ENCODE data around the gene NRXN3.

NRXN3 gene

GRCh38 chr14:78849952-78850351 is 679.8 kb downstream of the NRXN3 start:
- no peak for DNase-seq

DNA sequence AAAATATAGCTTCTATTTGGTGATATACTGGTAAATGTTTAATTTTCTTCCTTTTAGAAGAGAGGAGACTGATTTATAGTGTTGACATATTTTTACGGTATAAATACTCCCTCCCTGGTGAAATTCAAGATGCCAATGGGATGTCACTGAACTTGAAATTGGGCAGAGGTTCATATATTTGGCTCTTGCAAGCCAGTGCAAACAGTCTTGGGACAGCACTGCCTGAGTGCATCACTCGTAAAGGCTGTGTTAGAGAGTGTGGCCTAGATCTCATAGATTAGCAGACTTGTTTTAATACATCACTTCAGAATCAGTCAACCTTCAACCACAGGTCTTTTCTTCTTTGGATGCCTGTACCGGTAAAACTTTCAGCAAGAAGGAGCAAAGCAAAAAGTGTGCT is 681.0 kb downstream of the NRXN3 start:
- no peak for DNase-seq

DNA sequence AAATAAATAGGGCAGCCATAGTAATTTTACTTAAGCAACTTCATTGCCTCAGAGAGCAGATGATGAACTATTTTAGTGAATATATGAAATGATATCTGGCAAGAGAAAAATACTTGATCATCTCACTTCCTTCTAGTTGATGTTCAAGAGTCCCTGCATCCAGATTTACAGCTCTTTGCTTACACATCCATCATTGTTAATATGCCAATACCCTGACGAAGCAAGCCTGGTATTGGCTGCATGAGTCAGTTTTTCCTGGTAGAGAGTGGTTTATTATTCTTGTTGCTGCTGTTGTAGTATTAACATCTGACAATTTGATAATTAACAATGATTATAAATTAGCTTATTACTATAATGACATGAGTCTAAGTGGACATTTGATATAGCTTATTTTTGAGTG is 681.9 kb downstream of the NRXN3 start:
- no peak for DNase-seq

- no peak for DNase-seq
Observed at GRCh38 chr14:78857974-78858373, 687.8 kb downstream of the NRXN3 start.

- DNase-seq = no peak
Observed at GRCh38 chr14:78863143-78863542, 693.0 kb downstream of the NRXN3 start.

DNA sequence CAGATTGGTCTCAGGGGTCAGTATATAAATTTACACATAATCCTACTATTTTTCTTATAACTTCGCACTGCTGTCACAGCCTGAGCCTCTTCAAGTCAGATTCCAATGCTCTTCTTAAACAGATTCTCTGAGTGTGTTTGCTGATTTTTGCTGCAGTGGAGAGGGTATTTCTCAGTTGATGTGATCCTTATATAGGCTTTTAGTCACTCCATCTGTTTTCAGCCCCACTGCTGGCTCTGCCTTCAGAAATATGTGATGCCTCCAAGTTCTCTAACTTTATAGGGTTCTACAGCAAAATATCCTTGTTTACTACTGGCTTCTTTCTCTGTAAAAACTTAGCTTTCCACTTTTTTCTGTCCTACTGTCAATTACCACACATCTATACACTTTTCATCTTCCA is 702.7 kb downstream of the NRXN3 start:
- DNase-seq = no peak

DNA sequence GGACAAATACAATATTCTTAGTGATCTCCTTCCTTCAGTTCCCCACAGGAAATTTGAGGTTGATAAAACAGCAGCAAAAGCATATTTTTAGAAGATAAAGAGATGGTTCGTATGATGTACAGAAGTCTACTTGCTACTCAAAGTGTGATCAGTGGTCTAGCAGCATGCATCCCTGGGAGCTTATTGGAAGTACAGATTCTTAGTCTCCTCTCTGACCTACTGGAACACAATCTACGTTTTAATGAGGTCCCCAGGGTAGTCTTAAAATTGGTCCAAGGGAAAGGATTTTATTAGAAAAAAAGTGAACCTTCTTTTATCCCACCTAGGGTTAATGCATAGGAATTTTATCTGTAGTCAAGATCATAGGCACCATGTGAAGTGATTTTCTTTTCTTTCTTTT is 703.4 kb downstream of the NRXN3 start:
- no peak for DNase-seq

DNA sequence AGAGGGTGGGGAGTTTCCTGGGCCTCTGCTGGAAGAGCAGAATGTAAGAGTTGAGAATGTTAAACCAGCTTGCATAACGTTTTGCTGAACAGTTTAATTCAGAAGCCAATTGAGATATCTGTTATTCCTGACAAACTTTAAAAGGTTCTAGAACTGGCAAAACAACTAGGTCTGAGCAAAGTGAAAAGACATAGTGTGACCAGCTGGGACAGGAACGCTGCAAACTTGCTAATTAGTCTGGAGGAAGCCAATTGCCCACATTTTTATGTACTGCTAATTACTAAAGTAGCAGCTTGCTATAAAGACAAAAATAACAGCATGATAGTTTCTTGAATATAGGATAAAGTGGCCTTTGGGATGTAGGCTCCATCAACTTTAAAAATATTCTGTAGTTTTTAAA is 704.9 kb downstream of the NRXN3 start:
- no peak for DNase-seq

DNA sequence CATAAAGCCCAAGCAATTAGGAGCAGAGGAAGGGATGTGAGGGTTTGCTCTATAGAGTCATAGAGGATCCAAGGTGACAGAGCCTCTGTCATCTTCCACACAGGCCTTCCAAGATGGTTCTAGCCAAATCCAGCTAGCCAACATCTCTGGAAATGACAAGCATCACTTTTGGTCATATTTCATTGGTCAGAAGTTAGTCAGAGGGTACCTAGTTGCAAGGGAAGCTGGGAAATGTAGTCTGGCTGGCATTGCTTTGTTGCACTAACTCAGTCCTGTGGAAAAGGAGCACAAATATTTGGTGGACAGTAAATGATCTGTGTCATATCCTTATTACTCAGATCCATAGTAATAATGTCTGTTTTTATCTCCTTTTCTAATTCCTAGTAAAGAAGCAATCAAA is 715.7 kb downstream of the NRXN3 start:
- DNase-seq = no peak

- DNase-seq = no peak
Observed at GRCh38 chr14:78897443-78897842, 727.3 kb downstream of the NRXN3 start.

GRCh38 chr14:78902010-78902623 is 731.9 kb downstream of the NRXN3 start:
- no peak for DNase-seq

- no peak for DNase-seq
Observed at GRCh38 chr14:78904094-78904493, 733.9 kb downstream of the NRXN3 start.

GRCh38 chr14:78917462-78917861 is 747.3 kb downstream of the NRXN3 start:
- DNase-seq = no peak

- DNase-seq = no peak
Observed at GRCh38 chr14:78921856-78922255, 751.7 kb downstream of the NRXN3 start.

DNA sequence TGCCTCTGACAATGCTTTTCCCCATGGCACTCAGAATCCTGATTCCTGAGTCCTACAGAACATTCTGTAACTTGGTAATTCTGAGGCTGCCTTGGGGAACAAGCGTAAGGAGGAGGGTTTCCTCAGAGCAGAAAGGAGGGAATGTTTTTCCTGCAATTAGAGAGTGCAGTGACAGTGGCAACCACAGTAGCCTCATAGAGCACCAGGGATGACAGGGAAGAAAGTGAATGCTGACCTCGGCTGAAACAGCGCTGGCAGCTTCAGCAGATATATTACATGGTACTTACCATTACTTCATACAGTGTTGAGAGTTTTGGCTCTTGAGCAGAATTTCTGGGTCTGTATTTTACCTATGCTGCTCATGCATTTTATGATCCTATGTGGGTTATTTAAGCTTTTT is 757.1 kb downstream of the NRXN3 start:
- DNase-seq = no peak

- DNase-seq = no peak
Observed at GRCh38 chr14:78933166-78933565, 763.0 kb downstream of the NRXN3 start.

DNA sequence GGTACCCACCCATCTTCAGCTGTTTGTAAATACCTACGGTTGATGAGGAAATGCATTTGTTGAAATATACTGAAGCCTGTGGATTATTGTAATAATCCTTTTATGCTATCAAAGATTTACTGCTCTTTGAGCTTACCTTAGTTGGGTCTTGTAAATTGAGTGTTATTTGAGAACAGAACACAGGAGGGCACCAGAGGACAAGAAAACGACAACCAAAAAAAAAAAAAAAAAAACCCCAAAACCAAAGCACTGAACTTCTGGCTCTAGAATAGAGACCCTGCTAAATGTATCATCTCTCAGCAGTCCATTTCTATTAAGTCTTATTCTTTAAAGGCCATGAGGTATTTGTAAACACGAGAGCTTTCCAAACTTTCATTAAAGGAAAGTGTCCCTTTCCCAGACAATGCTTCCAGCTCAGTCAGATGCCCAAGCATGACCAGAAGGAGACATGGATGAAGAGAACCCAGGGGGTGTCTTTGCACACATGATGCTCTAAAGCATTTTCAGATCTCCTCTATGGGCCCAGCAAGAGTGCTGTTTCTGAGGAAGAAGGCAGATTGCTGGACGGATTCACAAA is 763.9 kb downstream of the NRXN3 start:
- DNase-seq = no peak

DNA sequence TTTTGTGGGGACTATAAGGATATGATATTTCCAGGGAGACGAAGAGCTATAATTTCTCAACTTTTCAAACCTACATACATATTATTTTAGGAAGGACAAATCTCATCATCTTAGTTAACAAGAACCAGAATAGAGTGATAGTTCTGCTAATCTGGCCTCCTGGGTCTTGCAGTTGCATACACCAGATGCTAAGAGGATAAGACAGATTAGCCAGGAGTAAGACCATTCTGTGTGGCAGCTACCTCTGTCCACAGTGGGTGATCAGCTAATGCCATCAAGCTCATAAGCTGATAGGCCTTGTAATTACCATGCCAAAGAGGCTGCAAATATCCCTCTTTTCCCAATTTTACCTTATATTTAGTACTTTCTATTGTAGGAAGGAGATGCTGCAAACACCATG is 776.8 kb downstream of the NRXN3 start:
- DNase-seq = no peak

- DNase-seq = no peak
Observed at GRCh38 chr14:78947681-78948080, 777.5 kb downstream of the NRXN3 start.

- DNase-seq = no peak
Observed at GRCh38 chr14:78950649-78951048, 780.5 kb downstream of the NRXN3 start.

GRCh38 chr14:78951602-78952001 is 781.4 kb downstream of the NRXN3 start:
- DNase-seq = no peak

- DNase-seq = peak; percentile 21
Observed at GRCh38 chr14:78959674-78960264, 789.6 kb downstream of the NRXN3 start.

DNA sequence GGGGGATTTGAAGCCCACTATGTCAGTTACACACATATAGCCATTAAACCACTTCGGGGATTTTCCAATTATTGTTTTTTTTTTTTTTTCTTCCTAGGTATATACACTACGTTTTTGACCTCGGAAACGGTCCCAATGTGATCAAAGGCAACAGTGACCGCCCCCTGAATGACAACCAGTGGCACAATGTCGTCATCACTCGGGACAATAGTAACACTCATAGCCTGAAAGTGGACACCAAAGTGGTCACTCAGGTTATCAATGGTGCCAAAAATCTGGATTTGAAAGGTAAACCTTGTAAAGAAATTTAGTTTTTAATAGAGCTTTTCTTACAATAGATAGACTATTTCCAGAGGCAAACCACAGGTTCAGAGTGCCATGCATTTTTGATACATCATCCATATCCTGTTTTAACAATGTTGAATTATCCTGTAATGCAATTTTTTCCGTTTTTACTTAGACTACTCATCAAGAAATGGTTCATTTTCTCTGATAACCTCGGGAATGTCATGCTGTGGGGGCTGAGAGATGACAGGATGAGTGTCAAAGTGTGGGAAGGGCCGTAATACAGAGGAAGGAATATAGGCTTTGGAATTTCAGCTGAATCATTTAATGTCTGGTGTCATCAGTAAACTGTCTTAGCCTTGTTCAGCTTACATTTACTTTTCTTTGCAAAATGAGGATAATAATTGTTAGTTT is 797.1 kb downstream of the NRXN3 start:
- no peak for DNase-seq

- no peak for DNase-seq
Observed at GRCh38 chr14:78968265-78968664, 798.1 kb downstream of the NRXN3 start.

All from CD4-positive, alpha-beta T cell treated with Interleukin-15 for 1 hour (primary cell).